Medulla oblongata (tissue), 1 donor: ENCODE results near the gene ZNRF1.

Source experiments
- DNase-seq: peaks from one replicate; pipeline ENCODE4 v3.0.0-alpha.2; 2015; ENCODE audit errors: extremely low spot score

The ZNRF1 gene

GRCh38 chr16:75148311-75149195, 149.7 kb downstream of the ZNRF1 start, which contains the start of gene ZFP1:
TSS of gene ZFP1 (plus strand) at chr16:75148524. CDS start at chr16:75152952, 4,428 bp downstream.
- peak; percentile 97 for DNase-seq

DNA sequence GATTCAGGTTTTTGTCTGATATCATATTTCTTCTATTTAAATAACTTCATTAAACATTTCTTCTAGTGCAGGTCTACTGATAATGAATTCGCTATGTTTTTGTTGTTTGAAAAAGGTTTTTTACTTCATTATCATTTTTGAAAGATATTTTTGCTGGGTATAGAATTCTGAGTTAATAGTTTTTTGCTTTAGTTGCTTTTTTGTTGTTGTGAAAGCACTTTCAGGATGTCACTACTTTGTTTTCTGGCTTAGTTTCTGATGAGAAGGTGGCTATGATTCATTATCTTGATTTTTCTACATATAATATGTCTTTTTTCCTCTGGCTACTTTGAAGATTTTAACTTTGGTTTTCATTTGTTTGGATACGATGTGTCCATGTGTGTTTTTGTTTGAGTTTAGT, 153.0 kb downstream of the ZNRF1 start:
- no peak for DNase-seq

DNA sequence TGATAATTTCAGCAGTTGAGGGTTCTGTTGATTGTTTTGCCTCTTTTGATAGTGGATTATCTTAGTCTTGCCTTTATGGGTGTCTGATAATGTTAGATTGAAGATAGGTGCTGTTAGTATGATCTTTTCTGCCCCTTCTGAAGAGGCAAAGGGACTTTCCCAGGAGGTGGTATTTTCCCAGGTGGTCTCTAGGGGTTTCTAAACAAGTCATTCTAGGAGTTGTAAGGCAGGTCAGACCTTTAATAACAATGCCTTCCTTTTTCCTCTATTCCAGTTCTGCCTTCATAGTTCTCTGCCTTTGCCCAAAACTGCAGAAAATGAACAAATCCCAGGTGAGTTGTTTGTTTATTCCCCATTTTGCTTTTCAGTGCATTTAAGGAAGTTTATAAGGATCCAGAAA, 153.8 kb downstream of the ZNRF1 start:
- DNase-seq = no peak

DNA sequence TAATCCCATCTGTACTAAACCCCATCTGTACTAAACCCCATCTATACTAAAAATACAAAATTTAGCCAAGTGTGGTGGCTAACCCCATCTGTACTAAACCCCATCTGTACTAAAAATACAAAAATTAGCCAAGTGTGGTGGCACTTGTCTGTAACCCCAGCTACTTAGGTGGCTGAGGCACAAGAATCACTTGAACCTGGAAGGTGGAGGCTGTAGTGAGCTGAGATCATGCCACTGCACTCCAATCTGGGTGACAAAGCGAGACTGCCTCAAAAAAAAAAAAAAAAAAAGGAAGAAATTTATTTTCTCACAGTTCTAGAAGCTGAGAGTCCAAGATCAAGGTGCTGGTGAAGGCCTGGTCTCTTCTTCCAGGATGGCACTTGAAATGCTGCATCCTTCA, 161.6 kb downstream of the ZNRF1 start:
- no peak for DNase-seq
